ENCODE measurements around the gene APCDD1.

- TF ChIP-seq CTCF (IDR thresholded peaks at IDR 0.05; ENCODE audit: insufficient read depth, low read depth, low read length) (no peak), EZH2 (IDR thresholded peaks at IDR 0.05; ENCODE audit: insufficient read depth, low read length) (no peak)
Measured at GRCh38 chr18:10522574-10522973, 68.1 kb downstream of the APCDD1 start.

All from astrocyte (in vitro differentiated cells and primary cell).